HUES64 (cell line): Measurements from ENCODE around the gene ZDHHC20.
A peak's percentile ranks its signal among the peaks of the same experiment; 100 is the strongest.

ENCODE experiments used
- H3K27ac ChIP-seq: 2 replicates; pipeline ENCODE4 v1.7.0; 2013; ENCODE audit warnings: low read depth, low read length, inconsistent platforms
- H3K27me3 ChIP-seq: 2 replicates; pipeline ENCODE4 v1.6.1; 2013; ENCODE audit warnings: mild to moderate bottlenecking, low read length; ENCODE audit not compliant: insufficient read depth
- H3K36me3 ChIP-seq: 2 replicates; pipeline ENCODE4 v1.6.1; 2013; ENCODE audit warnings: mild to moderate bottlenecking, low read length; ENCODE audit not compliant: insufficient read depth
- H3K4me1 ChIP-seq: 2 replicates; pipeline ENCODE4 v1.6.1; 2013; ENCODE audit warnings: mild to moderate bottlenecking, low read length, moderate library complexity; ENCODE audit not compliant: insufficient read depth
- H3K4me3 ChIP-seq: 2 replicates; pipeline ENCODE4 v1.5.1; 2013; ENCODE audit warnings: mild to moderate bottlenecking, low read length, moderate library complexity
- H3K9ac ChIP-seq: 2 replicates; pipeline ENCODE4 v1.6.1; 2013; ENCODE audit warnings: mild to moderate bottlenecking, low read depth, low read length
- H3K9me3 ChIP-seq: 2 replicates; pipeline ENCODE4 v1.6.1; 2013; ENCODE audit warnings: low read depth, low read length; ENCODE audit not compliant: insufficient read depth
- WGBS: fragments of 150-250, 120-280 bp; methylation state at CpG from one replicate; pipeline ENCODE4 v1.1.7; 2013; ENCODE audit warnings: missing lambda C conversion rate; 5-methylcytosine and 5-hydroxymethylcytosine counted together

The ZDHHC20 gene

DNA sequence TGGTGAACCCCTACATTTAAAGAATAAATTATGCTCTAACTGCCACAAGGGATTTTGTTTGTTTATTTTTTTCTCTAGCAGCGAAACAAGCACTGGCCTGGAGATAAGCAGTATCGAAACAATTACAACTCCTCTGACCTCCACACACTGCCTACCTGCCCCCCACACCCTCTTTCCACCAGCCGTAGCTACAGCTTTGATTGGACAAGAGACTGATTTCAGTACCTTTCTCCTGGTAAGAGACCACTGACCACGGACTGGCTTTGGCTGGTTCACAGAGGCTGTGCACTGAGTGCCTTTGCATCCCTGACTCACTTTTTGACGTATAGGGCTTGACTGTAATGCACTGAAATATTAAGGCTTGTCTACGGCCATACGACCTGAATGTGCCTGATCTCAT, 7.4 kb upstream of the ZDHHC20 start:
- no peak overlapping the region for H3K27ac ChIP-seq
- H3K9ac ChIP-seq, result no peak overlapping the region
- H3K27me3 ChIP-seq, result no peaks in the 10 kb centered on the region
- peaks cover 14% of the 10 kb centered on the region for H3K4me1 ChIP-seq
- no peaks in the 10 kb centered on the region for H3K36me3 ChIP-seq
- 82% methylated on average over 7 of the region's 7 CpGs for WGBS
- no peak overlapping the region for H3K4me3 ChIP-seq
- 0 out of 2 replicates have a peak, but pooled peaks cover 2% of the 10 kb centered on the region for H3K9me3 ChIP-seq

DNA sequence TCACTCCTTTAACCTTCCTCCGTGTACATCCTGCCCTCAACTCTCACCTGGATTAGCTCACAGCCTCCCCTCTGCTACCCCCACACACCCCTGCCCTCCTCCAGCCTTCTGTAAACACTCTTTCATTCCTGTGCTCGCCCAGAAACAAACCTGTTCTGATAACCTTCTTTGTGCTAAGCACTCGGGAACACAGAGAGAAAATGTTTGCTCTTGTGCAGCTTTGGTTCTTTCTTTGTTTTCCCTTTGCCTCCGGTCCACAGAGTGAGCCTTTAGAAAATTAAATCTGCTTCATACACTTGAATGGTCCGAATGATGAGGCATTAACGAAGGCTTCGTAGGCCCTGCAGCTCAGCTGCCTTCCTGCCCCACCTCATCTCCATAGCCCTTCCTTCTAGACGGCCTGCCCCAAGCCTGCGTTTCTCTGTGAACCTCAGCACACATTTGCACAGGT, 6.6 kb upstream of the ZDHHC20 start:
- Histone ChIP-seq H3K36me3 (no peaks in the 10 kb centered on the region), H3K4me1 (peaks cover 14% of the 10 kb centered on the region), H3K27me3 (no peaks in the 10 kb centered on the region), H3K4me3 (no peak overlapping the region), H3K27ac (peak overlapping the region; percentile 24), H3K9me3 (0 out of 2 replicates have a peak, but pooled peaks cover 1% of the 10 kb centered on the region), H3K9ac (peak overlapping the region; percentile 34)
- 50% methylated on average over 9 of the region's 9 CpGs for WGBS

DNA sequence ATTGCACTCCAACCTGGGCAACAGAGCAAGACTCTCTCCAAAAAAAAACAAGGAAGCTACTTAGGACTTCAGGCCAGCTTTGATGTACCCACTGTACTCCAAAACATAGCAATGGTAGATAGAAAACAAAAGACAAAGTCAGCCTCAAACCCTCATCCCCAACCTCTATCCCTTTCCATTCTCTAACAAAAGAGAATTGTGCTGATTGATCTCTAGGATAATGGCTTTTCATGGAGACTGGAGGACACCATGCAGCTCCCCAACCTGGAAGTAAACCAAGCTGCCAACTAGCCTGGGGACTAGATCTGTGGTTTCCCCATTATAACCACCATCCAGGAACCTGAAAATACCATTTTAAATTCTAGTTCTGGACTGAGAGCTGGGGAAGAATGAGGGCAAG, 4.3 kb upstream of the ZDHHC20 start:
- Histone ChIP-seq H3K36me3 (no peaks in the 10 kb centered on the region), H3K4me1 (peaks cover 19% of the 10 kb centered on the region), H3K27me3 (no peaks in the 10 kb centered on the region), H3K9me3 (no peaks in the 10 kb centered on the region), H3K4me3 (no peak overlapping the region), H3K27ac (no peak overlapping the region), H3K9ac (no peak overlapping the region)

DNA sequence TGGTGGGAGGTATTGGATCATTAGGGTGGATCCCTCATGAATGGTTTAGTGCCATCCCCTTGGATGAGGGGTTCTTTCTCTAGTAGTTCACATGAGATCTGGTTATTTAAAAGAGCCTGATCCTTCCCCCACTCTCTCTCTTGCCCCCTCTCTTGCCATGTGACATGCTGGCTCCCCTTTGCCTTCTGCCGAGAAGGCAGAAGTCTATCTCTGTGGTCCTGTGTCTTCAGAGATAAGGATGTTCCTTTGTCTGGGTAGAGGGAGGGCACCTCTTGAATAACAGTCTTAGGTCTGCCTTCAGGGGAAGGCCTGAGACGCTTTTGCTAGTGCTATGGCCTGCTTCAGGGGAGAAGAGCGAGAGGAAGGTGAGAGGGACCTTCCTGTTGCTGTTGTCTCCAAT, 2.0 kb upstream of the ZDHHC20 start:
- H3K4me3 ChIP-seq, result no peak overlapping the region
- no peaks in the 10 kb centered on the region for H3K27me3 ChIP-seq
- no peaks in the 10 kb centered on the region for H3K36me3 ChIP-seq
- WGBS, result 78% methylated on average over 3 of the region's 3 CpGs
- no peak overlapping the region for H3K27ac ChIP-seq
- H3K9ac ChIP-seq, result no peak overlapping the region
- peaks cover 30% of the 10 kb centered on the region for H3K4me1 ChIP-seq
- H3K9me3 ChIP-seq, result no peaks in the 10 kb centered on the region

DNA sequence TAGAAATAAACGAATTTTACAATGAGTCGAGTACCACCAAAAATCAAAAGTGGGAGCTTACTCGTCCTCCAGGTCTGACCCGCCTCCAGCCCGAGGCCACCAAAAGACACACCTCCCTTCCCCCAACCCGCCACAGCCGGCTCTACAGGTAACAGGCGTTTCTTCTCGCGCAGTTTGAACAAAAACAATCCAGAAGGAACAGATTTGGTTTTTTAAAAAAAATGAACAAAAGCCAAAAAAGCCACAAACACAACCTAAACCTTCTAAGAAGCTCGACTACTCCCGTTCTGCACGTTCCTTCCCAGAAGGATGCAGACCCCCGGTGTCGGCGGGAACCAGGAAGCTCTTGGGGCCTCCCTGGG, 671 bp downstream of the ZDHHC20 start:
- H3K27ac ChIP-seq, result peak overlapping the region; percentile 84
- H3K36me3 ChIP-seq, result no peaks in the 10 kb centered on the region
- no peaks in the 10 kb centered on the region for H3K27me3 ChIP-seq
- H3K4me1 ChIP-seq, result peaks cover 20% of the 10 kb centered on the region; the same call in 1 of the 2 replicates
- H3K9ac ChIP-seq, result peak overlapping the region; percentile 97
- peak overlapping the region; percentile 97 for H3K4me3 ChIP-seq
- no peaks in the 10 kb centered on the region for H3K9me3 ChIP-seq
- 0% methylated on average over 16 of the region's 16 CpGs for whole genome bisulfite sequencing

DNA sequence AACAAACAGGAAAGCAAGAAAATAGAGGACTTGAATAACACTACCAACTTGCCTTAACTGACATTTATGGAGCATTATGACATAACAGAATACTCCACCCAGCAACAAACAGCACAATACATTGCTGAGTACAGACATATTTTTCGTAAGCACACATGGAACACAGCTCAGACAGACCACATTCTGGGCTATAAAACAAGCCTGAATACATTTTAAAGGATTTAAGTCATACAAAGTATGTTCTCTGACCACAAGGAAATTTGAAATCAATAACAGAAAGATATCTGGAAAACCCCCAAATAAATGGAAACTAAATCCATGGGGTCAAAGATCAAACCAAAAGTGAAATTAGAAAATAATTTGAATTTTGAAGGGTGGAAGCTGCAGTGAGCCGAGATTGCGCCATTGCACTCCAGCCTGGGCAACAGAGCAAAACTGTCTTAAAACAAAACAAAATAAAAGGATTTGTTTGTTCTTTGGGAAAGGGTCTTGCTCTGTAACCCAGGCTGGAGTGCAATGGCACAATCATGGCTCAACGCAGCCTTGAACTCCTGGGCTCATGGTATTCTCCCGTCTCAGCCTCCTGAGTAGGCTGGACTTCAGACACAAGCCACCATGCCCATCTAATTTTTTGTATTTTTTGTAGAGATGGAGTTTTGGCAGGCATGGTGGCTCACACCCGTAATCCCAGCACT, 5.6 kb downstream of the ZDHHC20 start:
- Histone ChIP-seq H3K27ac (no peak overlapping the region), H3K4me3 (no peak overlapping the region), H3K36me3 (peaks cover 4% of the 10 kb centered on the region; the same call in 1 of the 2 replicates), H3K27me3 (no peaks in the 10 kb centered on the region), H3K4me1 (0 out of 2 replicates have a peak, but pooled peaks cover 15% of the 10 kb centered on the region), H3K9ac (no peak overlapping the region), H3K9me3 (peaks cover 16% of the 10 kb centered on the region; the same call in 1 of the 2 replicates)
- WGBS, result 97% methylated on average over 6 of the region's 6 CpGs

DNA sequence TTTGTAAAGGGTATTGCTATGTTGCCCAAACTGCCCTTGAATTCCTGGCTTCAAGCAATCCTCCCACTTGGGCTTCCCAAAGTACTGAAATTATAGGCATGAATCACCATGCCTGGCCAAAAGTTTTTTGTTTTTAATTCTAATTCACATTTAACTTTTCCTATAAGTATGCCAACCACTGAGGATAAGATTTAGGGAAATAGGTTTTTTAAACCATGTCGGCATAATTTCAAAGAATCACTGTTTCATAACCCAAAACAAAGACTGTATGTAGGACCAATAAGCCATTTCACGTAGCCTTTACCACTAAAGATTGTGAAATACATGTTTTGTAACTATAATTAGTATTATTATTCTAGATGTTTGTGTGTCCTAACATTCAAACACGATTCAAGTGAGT, 8.2 kb downstream of the ZDHHC20 start:
- H3K4me1 ChIP-seq, result no peaks in the 10 kb centered on the region
- H3K9me3 ChIP-seq, result peaks cover 16% of the 10 kb centered on the region; the same call in 1 of the 2 replicates
- no peak overlapping the region for H3K27ac ChIP-seq
- peaks cover 4% of the 10 kb centered on the region; the same call in 1 of the 2 replicates for H3K36me3 ChIP-seq
- WGBS, result 100% methylated on average over 1 of the region's 3 CpGs
- H3K9ac ChIP-seq, result no peak overlapping the region
- no peak overlapping the region for H3K4me3 ChIP-seq
- H3K27me3 ChIP-seq, result no peaks in the 10 kb centered on the region

DNA sequence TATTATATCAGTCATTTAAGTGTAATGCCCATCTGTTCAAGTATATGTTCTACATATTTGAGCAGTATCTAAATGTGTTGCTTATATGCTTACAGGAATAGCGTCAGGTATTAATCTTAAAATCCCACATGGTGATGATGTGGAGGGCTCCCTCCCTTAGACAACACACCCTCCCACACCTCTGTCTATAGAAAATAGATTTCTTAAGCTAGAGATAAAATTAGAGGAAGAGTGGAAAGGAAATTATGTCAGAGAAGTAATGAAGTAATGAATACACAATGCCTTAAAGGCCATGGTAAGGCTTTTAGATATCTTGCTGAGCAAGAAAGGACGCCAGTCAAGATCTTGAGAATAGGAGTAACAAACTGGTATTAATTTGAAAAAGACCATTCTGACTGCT, 12.4 kb downstream of the ZDHHC20 start:
- no peak overlapping the region for H3K27ac ChIP-seq
- no peaks in the 10 kb centered on the region for H3K27me3 ChIP-seq
- 0 out of 2 replicates have a peak, but pooled peaks cover 7% of the 10 kb centered on the region for H3K9me3 ChIP-seq
- 92% methylated on average over 1 of the region's 2 CpGs for WGBS
- peaks cover 6% of the 10 kb centered on the region; the same call in 1 of the 2 replicates for H3K36me3 ChIP-seq
- no peaks in the 10 kb centered on the region for H3K4me1 ChIP-seq
- H3K9ac ChIP-seq, result no peak overlapping the region
- H3K4me3 ChIP-seq, result no peak overlapping the region

DNA sequence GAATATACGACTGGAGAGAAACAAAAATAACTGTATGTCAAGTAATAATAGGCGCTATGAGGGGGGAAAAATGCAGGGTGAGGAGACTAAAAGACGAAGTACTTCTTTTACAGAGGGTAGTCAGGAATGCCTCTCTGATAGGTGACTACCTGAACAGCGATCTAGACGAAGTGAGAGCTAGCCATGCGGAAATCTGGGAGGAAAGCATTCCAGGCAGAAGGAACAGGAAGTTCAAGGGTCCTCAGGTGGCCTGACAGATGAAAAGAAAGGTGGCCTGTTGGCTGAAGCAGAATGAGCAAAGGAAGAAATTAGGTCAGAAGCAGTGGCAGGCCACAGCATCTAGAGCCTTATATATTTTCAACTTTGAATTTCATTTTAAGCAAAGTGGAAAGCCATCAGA, 13.3 kb downstream of the ZDHHC20 start:
- WGBS, result 86% methylated on average over 6 of the region's 6 CpGs
- Histone ChIP-seq H3K4me3 (no peak overlapping the region), H3K4me1 (no peaks in the 10 kb centered on the region), H3K36me3 (peaks cover 6% of the 10 kb centered on the region; the same call in 1 of the 2 replicates), H3K9ac (no peak overlapping the region), H3K27me3 (no peaks in the 10 kb centered on the region), H3K27ac (no peak overlapping the region), H3K9me3 (0 out of 2 replicates have a peak, but pooled peaks cover 7% of the 10 kb centered on the region)

DNA sequence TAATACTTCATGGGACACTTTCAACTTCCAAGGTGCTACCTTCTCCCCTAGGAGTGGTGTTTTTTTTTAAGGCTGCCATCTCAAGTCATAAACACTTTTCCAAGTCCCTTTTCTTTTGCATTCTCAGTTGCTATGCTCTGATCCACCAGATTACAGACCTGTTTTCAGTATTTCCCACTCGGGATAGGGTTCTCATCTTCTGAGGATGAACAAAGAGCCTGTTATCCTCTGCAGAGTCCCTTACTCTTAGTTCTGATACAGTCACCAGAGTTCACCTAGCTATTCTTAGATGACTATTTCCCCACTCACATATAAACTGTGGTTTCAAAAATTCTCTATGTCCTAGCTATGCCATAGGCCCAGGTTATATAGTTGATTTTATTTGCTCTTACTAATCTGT, 15.9 kb downstream of the ZDHHC20 start:
- Histone ChIP-seq H3K9me3 (peaks cover 3% of the 10 kb centered on the region), H3K4me3 (no peak overlapping the region), H3K27ac (no peak overlapping the region), H3K9ac (no peak overlapping the region), H3K4me1 (no peaks in the 10 kb centered on the region), H3K27me3 (no peaks in the 10 kb centered on the region), H3K36me3 (peaks cover 2% of the 10 kb centered on the region; the same call in 1 of the 2 replicates)
- WGBS, result 93% methylated on average over 1 of the region's 1 CpG

DNA sequence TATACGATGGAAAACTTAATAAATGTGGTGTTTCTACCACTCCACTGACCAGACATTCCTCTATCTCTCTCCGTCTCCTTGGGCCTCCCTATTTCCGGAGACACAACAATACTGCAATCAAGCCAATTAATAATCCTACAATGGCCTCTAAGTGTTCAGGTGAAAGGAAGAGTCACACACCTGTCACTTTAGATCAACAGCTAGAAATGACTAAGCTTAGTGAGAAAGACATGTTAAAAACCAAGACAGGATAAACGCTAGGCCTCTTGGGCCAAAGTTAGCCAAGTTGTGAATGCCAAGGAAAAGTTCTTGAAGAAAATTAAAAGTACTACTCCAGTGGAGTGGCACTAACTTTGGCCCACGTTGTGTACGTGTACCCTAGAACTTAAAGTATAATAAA, 22.5 kb downstream of the ZDHHC20 start:
- Histone ChIP-seq H3K9ac (no peak overlapping the region), H3K9me3 (peaks cover 10% of the 10 kb centered on the region), H3K27me3 (no peaks in the 10 kb centered on the region), H3K4me3 (no peak overlapping the region), H3K27ac (no peak overlapping the region), H3K36me3 (no peaks in the 10 kb centered on the region), H3K4me1 (peaks cover 4% of the 10 kb centered on the region; the same call in 1 of the 2 replicates)
- WGBS, result 94% methylated on average over 4 of the region's 6 CpGs
